BJ (cell line): ENCODE measurements around the gene PLCB2. TPM values are rescaled to one million over a fixed set of nuclear protein-coding genes. Genes with fewer than 3 reads are reported as not detected.

Source experiments
- CTCF ChIA-PET: fragments of 350-600 bp; formaldehyde crosslinking; extraction: SDS; loops from one replicate; lab custom pipeline; 2021; ENCODE audit warnings: antibody characterized with exemption, inconsistent platforms; lab: Yijun Ruan, JAX
- POLR2A ChIA-PET: fragments of 300-600 bp; sonication (Branson Sonifier 250); formaldehyde crosslinking; extraction: SDS; loops from one replicate; lab custom pipeline; 2021; ENCODE audit warnings: antibody characterized with exemption; lab: Charles Lee
- DNase-seq: peaks from one replicate; pipeline ENCODE4 v3.0.0-alpha.2; 2011; ENCODE audit warnings: low read depth
- H3K27me3 ChIP-seq: 2 replicates; pipeline ENCODE4 v1.6.0; 2011; ENCODE audit warnings: low read length; ENCODE audit not compliant: control insufficient read depth, insufficient read depth
- H3K36me3 ChIP-seq: 2 replicates; pipeline ENCODE4 v1.5.1; 2011; ENCODE audit warnings: low read length; ENCODE audit not compliant: control insufficient read depth, insufficient read depth
- H3K4me3 ChIP-seq: 2 replicates; pipeline ENCODE4 v1.5.1; 2011; ENCODE audit warnings: low read depth, mild to moderate bottlenecking, control low read depth, low read length
- polyA plus RNA-seq: library from polyadenylated mRNA; depleted of rRNA; stranded (reverse); fragments of >200 nt; gene quantifications from 2 replicates; pipeline ENCODE4 v1.2.3, GENCODE V29; 2011
- TF ChIP-seq, protein P1 (sequence below): IDR thresholded peaks from 2 replicates; pipeline ENCODE4 v1.5.1; 2011; ENCODE audit warnings: low read depth, mild to moderate bottlenecking, control low read depth, inconsistent platforms, low read length, moderate library complexity; ENCODE audit not compliant: insufficient read depth

PLCB2 gene
- polyA plus RNA-seq, 1 experiment, result 0.47 TPM

DNA sequence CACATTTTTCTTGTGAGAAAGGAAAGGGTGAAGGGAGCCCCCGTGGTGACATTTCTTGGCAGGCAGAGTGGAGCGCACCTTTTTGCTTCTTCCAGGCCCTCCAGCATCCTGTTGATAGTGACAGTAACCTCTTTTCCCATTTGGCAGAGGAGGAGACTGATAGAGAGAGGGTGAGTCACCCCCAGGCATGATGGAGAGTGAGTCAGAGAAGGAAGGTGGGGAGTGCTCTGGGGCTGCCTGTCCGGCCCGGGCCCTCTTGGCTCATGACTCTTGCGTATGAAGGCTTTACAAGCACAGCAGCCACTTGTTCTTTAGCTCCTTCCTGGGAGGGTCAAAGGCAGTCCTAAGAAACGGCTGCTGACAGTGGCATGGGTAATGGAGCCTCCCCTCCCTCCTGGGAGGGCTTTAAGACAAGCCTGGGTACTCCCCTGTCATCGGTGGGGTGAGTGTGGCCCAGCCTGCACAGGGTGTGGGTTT lies 40.9 kb downstream of the PLCB2 start:
- CTCF ChIA-PET, result interaction anchor here (1.0 to 14.9 kb wide), 4 partner anchors 7 to 71 kb away, joined by 3 to 494 read pairs (median 54); no protein-coding TSS in a partner anchor
- Histone ChIP-seq H3K27me3 (peaks cover 4% of the 10 kb centered on the region), H3K36me3 (no peaks in the 10 kb centered on the region), H3K4me3 (no peak overlapping the region)
- TF ChIP-seq, protein P1, sequence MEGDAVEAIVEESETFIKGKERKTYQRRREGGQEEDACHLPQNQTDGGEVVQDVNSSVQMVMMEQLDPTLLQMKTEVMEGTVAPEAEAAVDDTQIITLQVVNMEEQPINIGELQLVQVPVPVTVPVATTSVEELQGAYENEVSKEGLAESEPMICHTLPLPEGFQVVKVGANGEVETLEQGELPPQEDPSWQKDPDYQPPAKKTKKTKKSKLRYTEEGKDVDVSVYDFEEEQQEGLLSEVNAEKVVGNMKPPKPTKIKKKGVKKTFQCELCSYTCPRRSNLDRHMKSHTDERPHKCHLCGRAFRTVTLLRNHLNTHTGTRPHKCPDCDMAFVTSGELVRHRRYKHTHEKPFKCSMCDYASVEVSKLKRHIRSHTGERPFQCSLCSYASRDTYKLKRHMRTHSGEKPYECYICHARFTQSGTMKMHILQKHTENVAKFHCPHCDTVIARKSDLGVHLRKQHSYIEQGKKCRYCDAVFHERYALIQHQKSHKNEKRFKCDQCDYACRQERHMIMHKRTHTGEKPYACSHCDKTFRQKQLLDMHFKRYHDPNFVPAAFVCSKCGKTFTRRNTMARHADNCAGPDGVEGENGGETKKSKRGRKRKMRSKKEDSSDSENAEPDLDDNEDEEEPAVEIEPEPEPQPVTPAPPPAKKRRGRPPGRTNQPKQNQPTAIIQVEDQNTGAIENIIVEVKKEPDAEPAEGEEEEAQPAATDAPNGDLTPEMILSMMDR, result no peak
- peak; percentile 70 for DNase-seq
- POLR2A ChIA-PET, result interaction anchor here (0.6 kb wide), 1 partner anchor 592 kb away, joined by 3 read pairs; no protein-coding TSS in a partner anchor

DNA sequence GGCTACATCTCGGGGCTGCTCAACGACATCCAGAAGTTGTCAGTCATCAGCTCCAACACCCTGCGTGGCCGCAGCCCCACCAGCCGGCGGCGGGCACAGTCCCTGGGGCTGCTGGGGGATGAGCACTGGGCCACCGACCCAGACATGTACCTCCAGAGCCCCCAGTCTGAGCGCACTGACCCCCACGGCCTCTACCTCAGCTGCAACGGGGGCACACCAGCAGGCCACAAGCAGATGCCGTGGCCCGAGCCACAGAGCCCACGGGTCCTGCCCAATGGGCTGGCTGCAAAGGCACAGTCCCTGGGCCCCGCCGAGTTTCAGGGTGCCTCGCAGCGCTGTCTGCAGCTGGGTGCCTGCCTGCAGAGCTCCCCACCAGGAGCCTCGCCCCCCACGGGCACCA lies 41.9 kb downstream of the PLCB2 start:
- DNase-seq, result no peak
- ChIA-PET CTCF (interaction anchor here (6.0 to 7.6 kb wide), 2 partner anchors 8 to 13 kb away, joined by 35 to 74 read pairs; no protein-coding TSS in a partner anchor), POLR2A (no interaction called here)
- Histone ChIP-seq H3K36me3 (no peaks in the 10 kb centered on the region), H3K27me3 (peaks cover 4% of the 10 kb centered on the region), H3K4me3 (no peak overlapping the region)
- TF ChIP-seq, protein P1, result no peak

- DNase-seq, result no peak
- Histone ChIP-seq H3K4me3 (no peak overlapping the region), H3K27me3 (peaks cover 4% of the 10 kb centered on the region), H3K36me3 (no peaks in the 10 kb centered on the region)
- ChIA-PET POLR2A (no interaction called here), CTCF (interaction anchor here (6.0 to 7.6 kb wide), 2 partner anchors 8 to 13 kb away, joined by 35 to 74 read pairs; no protein-coding TSS in a partner anchor)
- TF ChIP-seq, protein P1, result no peak
Observed at GRCh38 chr15:40265355-40265754, 42.4 kb downstream of the PLCB2 start.

DNA sequence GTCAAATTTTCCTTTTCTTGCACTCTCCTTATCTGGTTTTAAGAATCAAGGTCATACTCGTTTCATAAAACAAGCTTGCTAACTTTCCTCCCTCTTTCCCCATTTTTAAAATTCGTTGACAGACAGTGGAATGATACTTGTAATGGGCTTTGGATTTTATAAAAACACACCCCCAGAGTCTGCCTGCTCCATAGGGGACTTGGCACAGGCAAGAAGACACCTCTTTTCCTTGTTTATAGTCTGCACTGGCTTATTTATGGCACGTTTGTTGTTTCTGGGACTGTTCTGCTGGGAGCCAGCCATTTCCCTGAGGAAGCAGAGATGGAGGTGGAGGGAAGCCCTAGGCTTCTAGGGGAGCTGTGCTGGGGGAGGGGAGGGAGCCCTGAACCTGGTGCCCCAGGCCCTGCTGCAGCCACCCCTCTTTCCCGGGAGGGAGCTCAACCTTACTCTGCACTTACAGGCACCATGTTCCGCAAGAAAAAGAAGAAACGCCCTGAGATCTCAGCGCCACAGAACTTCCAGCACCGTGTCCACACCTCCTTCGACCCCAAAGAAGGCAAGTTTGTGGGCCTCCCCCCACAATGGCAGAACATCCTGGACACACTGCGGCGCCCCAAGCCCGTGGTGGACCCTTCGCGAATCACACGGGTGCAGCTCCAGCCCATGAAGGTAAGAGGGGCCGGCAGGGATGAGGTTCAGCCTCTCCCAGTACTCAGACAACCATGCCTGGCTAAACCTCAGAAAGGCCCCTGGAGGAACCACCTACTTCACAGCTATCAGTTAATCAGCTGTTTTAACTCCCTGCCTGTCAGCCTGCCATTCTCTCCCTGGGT lies 43.2 kb downstream of the PLCB2 start:
- TF ChIP-seq, protein P1, result no peak
- ChIA-PET POLR2A (no interaction called here), CTCF (interaction anchor here (0.6 to 7.6 kb wide), 8 partner anchors 9 to 219 kb away, joined by 3 to 74 read pairs (median 8); partner anchors contain the start of gene ANKRD63)
- Histone ChIP-seq H3K4me3 (no peak overlapping the region), H3K36me3 (no peaks in the 10 kb centered on the region), H3K27me3 (no peaks in the 10 kb centered on the region; the same call in 1 of the 2 replicates)
- DNase-seq, result no peak
